OCI-LY3 (cell line): ENCODE measurements around the gene ACER2.

Experiments used
- H2AFZ ChIP-seq: fragments of 200-600, 300-600 bp; shearing (Covaris generic); 2 replicates; pipeline ENCODE4 v1.6.0; 2014; ENCODE audit warnings: antibody characterized with exemption, low read depth, low read length
- H3K27ac ChIP-seq: fragments of 200-600, 300-600 bp; sonication (generic); 2 replicates; pipeline ENCODE4 v1.5.1; 2014; ENCODE audit warnings: mild to moderate bottlenecking, low read length, moderate library complexity, mixed read lengths
- H3K27me3 ChIP-seq: fragments of 200-600, 300-600 bp; sonication (generic); 2 replicates; pipeline ENCODE4 v1.6.1; 2014; ENCODE audit warnings: low read depth, low read length, mixed read lengths
- H3K36me3 ChIP-seq: fragments of 200-600, 300-600 bp; sonication (generic); replicated peaks from 2 replicates; pipeline ENCODE3; 2014; ENCODE audit warnings: low read depth, low read length, mixed read lengths
- H3K4me1 ChIP-seq: fragments of 300-600, 200-600 bp; sonication (generic); 2 replicates; pipeline ENCODE4 v1.6.1; 2014; ENCODE audit warnings: low read length, mixed read lengths
- H3K4me2 ChIP-seq: fragments of 200-600, 300-600 bp; sonication (generic); 2 replicates; pipeline ENCODE4 v1.6.1; 2014; ENCODE audit warnings: low read length, mixed read lengths
- H3K4me3 ChIP-seq: fragments of 300-600, 200-600 bp; sonication (generic); 2 replicates; pipeline ENCODE4 v1.5.1; 2014; ENCODE audit warnings: antibody characterized with exemption, mild to moderate bottlenecking, low read length, moderate library complexity
- H3K79me2 ChIP-seq: fragments of 300-600, 200-600 bp; shearing (Covaris generic); 2 replicates; pipeline ENCODE4 v1.6.1; 2014; ENCODE audit warnings: mild to moderate bottlenecking, low read length, mixed read lengths
- H3K9ac ChIP-seq: fragments of 300-600, 200-600 bp; shearing (Covaris generic); 2 replicates; pipeline ENCODE4 v1.6.0; 2014; ENCODE audit warnings: mild to moderate bottlenecking, low read length, moderate library complexity
- H3K9me3 ChIP-seq: fragments of 200-600, 300-600 bp; shearing (Covaris generic); 2 replicates; pipeline ENCODE4 v1.6.1; 2014; ENCODE audit warnings: low read length, mixed read lengths; ENCODE audit not compliant: insufficient read depth
- H4K20me1 ChIP-seq: fragments of 200-600, 300-600 bp; sonication (generic); 2 replicates; pipeline ENCODE4 v1.6.1; 2016; ENCODE audit warnings: low read length, mixed read lengths; ENCODE audit not compliant: insufficient read depth
- CTCF ChIP-seq: fragments of 200-600, 300-600 bp; sonication (generic); IDR thresholded peaks from 2 replicates; pipeline ENCODE4 v1.5.1; 2014; ENCODE audit warnings: antibody characterized with exemption, low read length, low read depth
- EZH2phosphoT487 ChIP-seq: fragments of 200-600 bp; shearing (Covaris generic); IDR thresholded peaks from 2 replicates; pipeline ENCODE4 v1.6.1; 2018; ENCODE audit warnings: antibody characterized with exemption, mixed run types, low read depth

ACER2 gene

GRCh38 chr9:19484699-19485098, 75.9 kb downstream of the ACER2 start:
- Histone ChIP-seq H3K4me2 (no peak overlapping the region), H3K27me3 (peaks cover 16% of the 10 kb centered on the region; the same call in 1 of the 2 replicates), H3K9ac (no peak overlapping the region), H3K4me3 (no peak overlapping the region), H4K20me1 (no peaks in the 10 kb centered on the region), H3K79me2 (no peaks in the 10 kb centered on the region), H3K4me1 (no peaks in the 10 kb centered on the region), H3K27ac (no peak overlapping the region), H3K9me3 (no peaks in the 10 kb centered on the region), H2AFZ (no peak overlapping the region), H3K36me3 (no peaks in the 10 kb centered on the region)
- TF ChIP-seq CTCF (no peak), EZH2phosphoT487 (no peak)

- Histone ChIP-seq H3K79me2 (no peaks in the 10 kb centered on the region), H3K4me2 (no peak overlapping the region), H2AFZ (no peak overlapping the region), H3K9me3 (no peaks in the 10 kb centered on the region), H3K4me3 (no peak overlapping the region), H3K36me3 (no peaks in the 10 kb centered on the region), H3K27me3 (peaks cover 16% of the 10 kb centered on the region; the same call in 1 of the 2 replicates), H4K20me1 (no peaks in the 10 kb centered on the region), H3K4me1 (no peaks in the 10 kb centered on the region), H3K27ac (no peak overlapping the region), H3K9ac (no peak overlapping the region)
- TF ChIP-seq EZH2phosphoT487 (no peak), CTCF (no peak)
These were observed 76.4 kb downstream of the ACER2 start for GRCh38 chr9:19485193-19485592.

GRCh38 chr9:19486803-19487202, 78.0 kb downstream of the ACER2 start:
- H4K20me1 ChIP-seq, result no peaks in the 10 kb centered on the region
- no peaks in the 10 kb centered on the region for H3K36me3 ChIP-seq
- peaks cover 21% of the 10 kb centered on the region; the same call in 1 of the 2 replicates for H3K27me3 ChIP-seq
- no peaks in the 10 kb centered on the region for H3K79me2 ChIP-seq
- no peak overlapping the region for H3K4me2 ChIP-seq
- no peak overlapping the region for H3K4me3 ChIP-seq
- TF ChIP-seq CTCF, result no peak
- TF ChIP-seq EZH2phosphoT487, result no peak
- H3K27ac ChIP-seq, result no peak overlapping the region
- no peak overlapping the region for H2AFZ ChIP-seq
- H3K9ac ChIP-seq, result no peak overlapping the region
- no peaks in the 10 kb centered on the region for H3K9me3 ChIP-seq
- H3K4me1 ChIP-seq, result peaks cover 3% of the 10 kb centered on the region

GRCh38 chr9:19488721-19489120, 79.9 kb downstream of the ACER2 start:
- Histone ChIP-seq H3K4me2 (no peak overlapping the region), H3K36me3 (no peaks in the 10 kb centered on the region), H3K27me3 (peaks cover 18% of the 10 kb centered on the region; the same call in 1 of the 2 replicates), H3K4me1 (peaks cover 20% of the 10 kb centered on the region), H3K79me2 (no peaks in the 10 kb centered on the region), H3K27ac (no peak overlapping the region), H3K4me3 (no peak overlapping the region), H2AFZ (no peak overlapping the region), H3K9me3 (no peaks in the 10 kb centered on the region), H4K20me1 (no peaks in the 10 kb centered on the region), H3K9ac (no peak overlapping the region)
- no peak for TF ChIP-seq CTCF
- TF ChIP-seq EZH2phosphoT487, result no peak
